ENCODE data around the gene KASH5.

The KASH5 gene

DNA sequence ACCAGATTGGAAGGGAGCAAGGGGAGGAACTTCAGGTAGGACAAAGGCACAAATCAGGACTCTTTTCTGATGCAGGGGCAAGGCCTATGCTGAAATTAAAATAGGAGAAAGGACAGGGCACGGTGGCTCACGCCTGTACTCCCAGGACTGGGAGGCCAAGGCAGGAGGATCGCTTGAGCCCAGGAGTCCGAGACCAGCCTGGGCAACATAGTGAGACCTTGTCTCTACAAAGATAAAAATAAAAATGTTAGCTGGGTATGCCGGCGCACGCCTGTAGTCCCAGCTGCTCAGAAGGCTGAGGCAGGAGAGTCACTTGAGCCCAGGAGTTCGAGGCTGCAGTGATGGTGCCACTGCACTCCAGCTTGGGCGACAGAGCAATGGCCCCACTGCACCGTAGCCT is 47.6 kb downstream of the KASH5 start:
- no peak overlapping the region for H3K4me3 ChIP-seq (ENCODE audit: low read depth, low read length)
- TF ChIP-seq, protein P1, sequence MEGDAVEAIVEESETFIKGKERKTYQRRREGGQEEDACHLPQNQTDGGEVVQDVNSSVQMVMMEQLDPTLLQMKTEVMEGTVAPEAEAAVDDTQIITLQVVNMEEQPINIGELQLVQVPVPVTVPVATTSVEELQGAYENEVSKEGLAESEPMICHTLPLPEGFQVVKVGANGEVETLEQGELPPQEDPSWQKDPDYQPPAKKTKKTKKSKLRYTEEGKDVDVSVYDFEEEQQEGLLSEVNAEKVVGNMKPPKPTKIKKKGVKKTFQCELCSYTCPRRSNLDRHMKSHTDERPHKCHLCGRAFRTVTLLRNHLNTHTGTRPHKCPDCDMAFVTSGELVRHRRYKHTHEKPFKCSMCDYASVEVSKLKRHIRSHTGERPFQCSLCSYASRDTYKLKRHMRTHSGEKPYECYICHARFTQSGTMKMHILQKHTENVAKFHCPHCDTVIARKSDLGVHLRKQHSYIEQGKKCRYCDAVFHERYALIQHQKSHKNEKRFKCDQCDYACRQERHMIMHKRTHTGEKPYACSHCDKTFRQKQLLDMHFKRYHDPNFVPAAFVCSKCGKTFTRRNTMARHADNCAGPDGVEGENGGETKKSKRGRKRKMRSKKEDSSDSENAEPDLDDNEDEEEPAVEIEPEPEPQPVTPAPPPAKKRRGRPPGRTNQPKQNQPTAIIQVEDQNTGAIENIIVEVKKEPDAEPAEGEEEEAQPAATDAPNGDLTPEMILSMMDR (IDR thresholded peaks at IDR 0.05; ENCODE audit: low read depth, low read length) = no peak

DNA sequence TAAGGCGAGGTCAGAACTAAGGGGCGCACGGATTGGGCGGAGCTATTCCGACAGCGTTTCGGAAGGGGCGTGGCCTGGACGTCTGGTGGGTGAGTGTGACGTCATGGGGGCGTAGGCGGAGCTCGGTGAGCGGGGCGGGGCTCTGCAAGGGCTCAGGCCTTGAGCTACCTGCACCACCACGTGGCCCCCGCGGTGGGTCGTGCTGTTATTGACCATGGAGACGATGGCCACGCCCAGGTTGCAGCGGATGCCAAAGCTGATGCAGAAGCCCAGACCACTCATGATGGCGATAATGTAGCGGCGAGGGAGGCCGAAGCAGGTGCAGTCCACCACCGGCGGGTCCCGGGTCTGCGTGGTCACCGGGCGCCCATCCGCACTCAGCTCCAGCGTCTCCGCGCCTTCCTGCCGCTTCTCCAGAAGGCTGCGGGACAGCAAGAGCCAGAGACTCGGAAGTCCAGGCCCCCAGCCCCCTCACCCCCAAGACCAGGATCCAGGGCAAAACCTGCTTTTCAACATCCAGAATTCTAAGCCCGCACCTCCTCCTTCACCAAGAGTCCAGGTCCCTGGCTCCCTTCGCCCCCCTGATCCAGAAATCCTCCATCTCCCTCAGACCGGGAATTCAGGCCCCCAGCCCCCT is 48.5 kb downstream of the KASH5 start:
- TF ChIP-seq, protein P1 (IDR thresholded peaks at IDR 0.05; ENCODE audit: low read depth, low read length) = no peak
- H3K4me3 ChIP-seq (ENCODE audit: low read depth, low read length) = no peak overlapping the region

DNA sequence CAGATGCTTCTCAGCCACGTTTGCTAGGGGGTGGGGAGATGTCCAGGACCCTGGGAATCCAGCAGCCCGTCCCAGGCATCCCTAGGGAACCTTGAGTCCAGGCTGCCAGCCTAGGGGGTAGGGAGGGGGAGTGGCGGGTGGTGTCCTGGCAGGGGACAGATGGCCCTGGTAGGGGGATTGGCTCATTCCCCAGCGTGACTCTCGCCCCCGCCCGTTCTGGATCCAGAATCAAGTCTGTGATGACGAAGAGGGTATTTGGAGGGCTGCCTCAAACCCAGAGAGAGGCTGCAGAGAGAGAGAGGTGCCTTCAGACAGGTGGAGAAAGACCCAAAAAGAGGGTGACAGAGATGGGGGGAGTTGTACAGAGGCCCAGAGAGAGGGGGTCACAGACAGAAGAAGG is 49.2 kb downstream of the KASH5 start:
- H3K4me3 ChIP-seq (ENCODE audit: low read depth, low read length) = no peak overlapping the region
- TF ChIP-seq, protein P1 (IDR thresholded peaks at IDR 0.05; ENCODE audit: low read depth, low read length) = no peak

DNA sequence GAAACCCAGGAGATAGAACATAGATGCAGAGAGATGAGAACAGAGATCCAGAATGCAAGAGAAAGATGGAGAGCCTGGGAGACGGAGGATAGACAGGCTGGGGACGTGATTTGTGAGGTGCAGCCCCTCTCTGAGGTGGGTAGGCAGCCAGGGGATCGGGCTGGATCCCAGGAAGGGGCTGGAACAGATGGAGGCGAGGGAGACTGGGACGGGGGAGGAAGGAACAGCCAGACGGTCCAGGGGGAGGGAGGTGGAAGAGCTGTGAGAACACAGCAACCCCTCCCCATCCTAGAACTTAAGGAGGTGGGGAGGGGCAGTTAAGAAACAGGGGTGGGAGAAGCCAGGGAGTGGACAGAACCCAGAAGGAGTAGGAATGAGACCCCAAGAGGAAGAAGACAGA is 50.2 kb downstream of the KASH5 start:
- TF ChIP-seq, protein P1 (IDR thresholded peaks at IDR 0.05; ENCODE audit: low read depth, low read length) = no peak
- no peak overlapping the region for H3K4me3 ChIP-seq (ENCODE audit: low read depth, low read length)

DNA sequence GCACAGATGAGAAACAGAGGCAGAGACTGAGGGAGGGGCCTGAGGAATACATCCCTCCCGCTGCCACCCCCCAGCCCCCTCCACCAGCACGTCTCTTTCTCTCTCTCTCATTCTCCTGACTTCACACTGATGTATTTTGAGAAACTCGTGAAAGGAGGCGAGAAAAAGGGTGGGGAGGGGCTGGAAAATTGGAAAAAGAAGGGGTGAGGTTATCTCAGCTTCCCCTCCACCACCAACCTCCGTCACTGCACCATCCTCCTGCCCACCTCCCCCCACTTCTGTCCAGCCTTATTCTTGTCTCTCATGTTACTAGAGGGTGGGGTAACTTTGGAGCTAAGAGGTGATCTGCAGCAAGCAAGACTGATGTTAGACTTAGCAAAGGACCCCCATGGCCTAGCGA is 51.8 kb downstream of the KASH5 start:
- TF ChIP-seq, protein P1 (IDR thresholded peaks at IDR 0.05; ENCODE audit: low read depth, low read length) = no peak

DNA sequence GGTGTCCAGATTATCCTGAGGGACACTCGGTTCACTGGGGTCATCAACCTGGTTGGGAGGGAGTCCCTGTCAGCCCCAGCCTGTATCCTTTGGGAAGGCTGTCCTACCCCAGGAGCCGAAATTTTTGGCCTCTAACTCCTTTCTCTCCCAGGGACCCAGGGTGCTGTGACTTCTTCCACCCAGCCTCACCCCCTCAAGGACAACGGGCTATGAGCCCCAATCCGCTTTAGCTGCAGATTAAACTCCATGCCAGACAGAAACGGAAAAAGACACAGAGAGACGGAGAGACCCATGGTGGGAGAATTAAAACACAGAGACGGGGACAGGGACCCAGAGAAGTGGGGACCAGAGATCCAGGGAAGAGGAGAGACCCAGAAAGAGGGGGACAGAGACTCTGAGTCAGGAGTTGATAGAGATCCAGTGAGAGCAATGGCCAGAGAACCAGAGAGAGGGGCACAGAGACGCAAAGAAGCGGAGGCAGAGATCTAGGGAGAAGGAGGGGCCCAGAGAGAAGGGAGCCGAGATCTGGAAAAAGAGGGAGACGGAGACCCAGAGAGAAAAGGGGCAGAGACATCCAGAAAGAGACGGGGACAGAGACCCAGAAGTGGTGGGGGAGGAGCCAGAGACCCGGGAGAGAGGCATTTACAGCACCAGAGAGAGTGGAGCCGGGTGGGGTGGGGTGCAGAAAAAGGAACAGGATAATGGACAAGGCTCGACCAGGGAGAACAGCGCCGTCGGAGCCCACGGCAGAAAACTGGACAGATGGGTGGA is 52.6 kb downstream of the KASH5 start:
- no peak overlapping the region for H3K4me3 ChIP-seq (ENCODE audit: low read depth, low read length)
- TF ChIP-seq, protein P1 (IDR thresholded peaks at IDR 0.05; ENCODE audit: low read depth, low read length) = no peak

More for the DNA sequence above, 51.8 kb downstream of the KASH5 start:
- H3K4me3 ChIP-seq (ENCODE audit: low read depth, low read length) = no peak overlapping the region

Data from WI38 (cell line).